Measurements from ENCODE around the gene ERO1A. TPM values are rescaled to one million over a fixed set of nuclear protein-coding genes. Genes with fewer than 3 reads are reported as not detected.

The ERO1A gene
- total RNA-seq, 1 experiment from 2014 or later: 44.6 TPM

- TF ChIP-seq AR (CRISPR knock-in tag; IDR thresholded peaks at IDR 0.05) (no peak), STAT6 (CRISPR knock-in tag; conservative IDR thresholded peaks at IDR 0.05; ENCODE audit: low read depth) (no peak), NR3C1 (CRISPR knock-in tag; conservative IDR thresholded peaks at IDR 0.05; ENCODE audit: low read depth) (no peak), OVOL2 (CRISPR knock-in tag; IDR thresholded peaks at IDR 0.05; ENCODE audit: borderline replicate concordance) (no peak), E2F4 (CRISPR knock-in tag; IDR thresholded peaks at IDR 0.05; ENCODE audit: borderline replicate concordance, low read depth) (no peak), PRDM15 (CRISPR knock-in tag; IDR thresholded peaks at IDR 0.05) (no peak), ZNF232 (CRISPR knock-in tag; IDR thresholded peaks at IDR 0.05) (no peak), EMX1 (CRISPR knock-in tag; IDR thresholded peaks at IDR 0.05) (no peak), SMAD4 (CRISPR knock-in tag; IDR thresholded peaks at IDR 0.05) (no peak)
Measured at GRCh38 chr14:52692248-52692962, 3.0 kb downstream of the ERO1A start (continued).

GRCh38 chr14:52690983-52691760 is 4.2 kb downstream of the ERO1A start:
- Mint-ChIP-seq H3K4me1 (peaks cover 38% of the 10 kb centered on the region), H3K36me3 (no peaks in the 10 kb centered on the region), H3K27me3 (ENCODE audit: low read depth) (no peaks in the 10 kb centered on the region; the same call in none of the 2 replicates), H3K9me3 (no peaks in the 10 kb centered on the region), H3K4me3 (no peak overlapping the region), H3K27ac (peak overlapping the region; percentile 53; the same call in 1 of the 2 replicates)
- DNase-seq (ENCODE audit: low spot score) (no peak), ATAC-seq (no peak)
- ChIA-PET CTCF (no interaction called here), POLR2A (no interaction called here)
- TF ChIP-seq FOXP1 (CRISPR knock-in tag; IDR thresholded peaks at IDR 0.05; ENCODE audit: borderline replicate concordance): no peak
- no peak for TF ChIP-seq RELA (CRISPR knock-in tag; IDR thresholded peaks at IDR 0.05; ENCODE audit: borderline replicate concordance)
- no peak for TF ChIP-seq ESRRA (CRISPR knock-in tag; IDR thresholded peaks at IDR 0.05; ENCODE audit: borderline replicate concordance)
- no peak for TF ChIP-seq PRRX2 (CRISPR knock-in tag; IDR thresholded peaks at IDR 0.05)
- TF ChIP-seq NR2C2 (CRISPR knock-in tag; IDR thresholded peaks at IDR 0.05): no peak
- TF ChIP-seq E2F4 (CRISPR knock-in tag; IDR thresholded peaks at IDR 0.05; ENCODE audit: borderline replicate concordance, low read depth): no peak
- TF ChIP-seq ZNF138 (CRISPR knock-in tag; conservative IDR thresholded peaks at IDR 0.05): no peak
- TF ChIP-seq USF2 (CRISPR knock-in tag; IDR thresholded peaks at IDR 0.05): no peak
- TF ChIP-seq ZSCAN18 (CRISPR knock-in tag; IDR thresholded peaks at IDR 0.05): no peak
- TF ChIP-seq TP53 (CRISPR knock-in tag; IDR thresholded peaks at IDR 0.05): no peak
